ENCODE data around the gene FAM13C. TPM values are rescaled to one million over a fixed set of nuclear protein-coding genes. Genes with fewer than 3 reads are reported as not detected.

The FAM13C gene
- total RNA-seq, 1 experiment from 2014 or later = 0.07 TPM

DNA sequence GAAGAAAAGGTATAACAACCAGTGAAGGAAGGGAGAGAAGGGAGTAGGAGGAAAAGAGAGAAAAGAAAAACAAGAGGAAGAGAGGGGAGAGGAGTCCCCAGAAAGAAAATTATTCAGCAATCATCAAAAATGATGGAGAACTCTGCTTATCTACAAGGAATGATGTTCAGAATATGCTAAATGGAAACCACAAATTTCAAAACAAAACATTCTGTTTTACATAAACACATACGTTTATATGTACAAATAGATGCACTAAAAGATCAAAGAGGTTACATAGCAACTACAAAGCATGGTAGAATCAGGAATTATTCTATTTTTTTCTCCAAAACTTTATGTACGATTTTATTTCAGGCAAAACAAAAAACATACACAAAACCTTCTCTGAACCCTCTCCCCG, 91.9 kb downstream of the FAM13C start:
- Histone ChIP-seq H3K4me3 (ENCODE audit: low read length) (no peak overlapping the region), H3K4me1 (ENCODE audit: insufficient read depth, low read length) (no peaks in the 10 kb centered on the region), H3K36me3 (ENCODE audit: low read depth, low read length) (no peaks in the 10 kb centered on the region), H2AFZ (ENCODE audit: low read length) (no peak overlapping the region), H3K9me2 (replicated peaks; ENCODE audit: low read length) (no peaks in the 10 kb centered on the region), H3K9me3 (ENCODE audit: low read length) (no peaks in the 10 kb centered on the region), H3K27ac (ENCODE audit: low read length) (no peak overlapping the region), H3K4me2 (ENCODE audit: low read length) (no peak overlapping the region), H3F3A (ENCODE audit: low read length, unreplicated experiment) (no peaks in the 10 kb centered on the region), H3K9ac (ENCODE audit: low read length) (no peak overlapping the region), H4K20me1 (ENCODE audit: low read length) (no peaks in the 10 kb centered on the region), H3K27me3 (ENCODE audit: low read length) (peaks cover 74% of the 10 kb centered on the region), H3K79me2 (ENCODE audit: low read length) (no peaks in the 10 kb centered on the region)
- no peak for ATAC-seq
- BruUV-seq (replicated peaks) = no TSS peak
- ChIA-PET CTCF (no interaction called here), POLR2A (ENCODE audit: unreplicated experiment) (no interaction called here)
- DNase-seq = no peak
- TF ChIP-seq, protein P1, sequence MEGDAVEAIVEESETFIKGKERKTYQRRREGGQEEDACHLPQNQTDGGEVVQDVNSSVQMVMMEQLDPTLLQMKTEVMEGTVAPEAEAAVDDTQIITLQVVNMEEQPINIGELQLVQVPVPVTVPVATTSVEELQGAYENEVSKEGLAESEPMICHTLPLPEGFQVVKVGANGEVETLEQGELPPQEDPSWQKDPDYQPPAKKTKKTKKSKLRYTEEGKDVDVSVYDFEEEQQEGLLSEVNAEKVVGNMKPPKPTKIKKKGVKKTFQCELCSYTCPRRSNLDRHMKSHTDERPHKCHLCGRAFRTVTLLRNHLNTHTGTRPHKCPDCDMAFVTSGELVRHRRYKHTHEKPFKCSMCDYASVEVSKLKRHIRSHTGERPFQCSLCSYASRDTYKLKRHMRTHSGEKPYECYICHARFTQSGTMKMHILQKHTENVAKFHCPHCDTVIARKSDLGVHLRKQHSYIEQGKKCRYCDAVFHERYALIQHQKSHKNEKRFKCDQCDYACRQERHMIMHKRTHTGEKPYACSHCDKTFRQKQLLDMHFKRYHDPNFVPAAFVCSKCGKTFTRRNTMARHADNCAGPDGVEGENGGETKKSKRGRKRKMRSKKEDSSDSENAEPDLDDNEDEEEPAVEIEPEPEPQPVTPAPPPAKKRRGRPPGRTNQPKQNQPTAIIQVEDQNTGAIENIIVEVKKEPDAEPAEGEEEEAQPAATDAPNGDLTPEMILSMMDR (conservative IDR thresholded peaks at IDR 0.05; ENCODE audit: low read depth, low read length) = no peak
- TF ChIP-seq EZH2 (IDR thresholded peaks at IDR 0.05; ENCODE audit: low read length, unreplicated experiment) (no peak), EZH2phosphoT487 (IDR thresholded peaks at IDR 0.05; ENCODE audit: borderline replicate concordance, low read length) (no peak)
- intact Hi-C loops (cut with micrococcal nuclease) = no loop called here

DNA sequence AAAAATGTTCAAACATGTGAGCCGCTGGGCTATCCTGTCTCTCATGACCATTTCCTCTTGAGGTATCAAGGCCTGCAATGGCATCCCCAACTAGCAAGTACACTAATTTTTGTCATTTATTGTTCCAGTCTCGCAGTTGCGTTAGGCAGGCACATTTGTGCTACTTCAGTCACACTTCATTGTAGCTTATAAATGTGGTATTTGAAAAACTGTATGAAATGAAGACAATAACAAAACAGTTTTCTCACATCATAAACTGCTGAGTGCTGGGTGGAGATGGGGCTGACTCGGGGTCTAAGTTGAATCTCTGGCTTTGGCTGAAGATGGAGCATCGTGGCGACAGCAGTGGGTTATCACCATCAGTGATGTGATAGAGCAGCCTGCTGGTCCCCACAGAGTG, 92.7 kb downstream of the FAM13C start:
- no peaks in the 10 kb centered on the region for H3K9me3 ChIP-seq (ENCODE audit: low read length)
- intact Hi-C loops (cut with micrococcal nuclease) = no loop called here
- H3K9ac ChIP-seq (ENCODE audit: low read length) = no peak overlapping the region
- BruUV-seq (replicated peaks) = no TSS peak
- ChIA-PET CTCF (no interaction called here), POLR2A (ENCODE audit: unreplicated experiment) (no interaction called here)
- ATAC-seq (no peak), DNase-seq (no peak)
- H3F3A ChIP-seq (ENCODE audit: low read length, unreplicated experiment) = no peaks in the 10 kb centered on the region
- no peak overlapping the region for H2AFZ ChIP-seq (ENCODE audit: low read length)
- H4K20me1 ChIP-seq (ENCODE audit: low read length) = no peaks in the 10 kb centered on the region
- H3K4me2 ChIP-seq (ENCODE audit: low read length) = no peak overlapping the region
- H3K27ac ChIP-seq (ENCODE audit: low read length) = no peak overlapping the region
- TF ChIP-seq EZH2phosphoT487 (IDR thresholded peaks at IDR 0.05; ENCODE audit: borderline replicate concordance, low read length) (no peak), EZH2 (IDR thresholded peaks at IDR 0.05; ENCODE audit: low read length, unreplicated experiment) (no peak)
- TF ChIP-seq, protein P1 (conservative IDR thresholded peaks at IDR 0.05; ENCODE audit: low read depth, low read length) = no peak
- H3K36me3 ChIP-seq (ENCODE audit: low read depth, low read length) = no peaks in the 10 kb centered on the region
- H3K4me1 ChIP-seq (ENCODE audit: insufficient read depth, low read length) = no peaks in the 10 kb centered on the region
- no peaks in the 10 kb centered on the region for H3K79me2 ChIP-seq (ENCODE audit: low read length)
- H3K27me3 ChIP-seq (ENCODE audit: low read length) = peaks cover 75% of the 10 kb centered on the region
- no peak overlapping the region for H3K4me3 ChIP-seq (ENCODE audit: low read length)
- H3K9me2 ChIP-seq (replicated peaks; ENCODE audit: low read length) = 0 out of 2 replicates have a peak, but pooled peaks cover 2% of the 10 kb centered on the region

DNA sequence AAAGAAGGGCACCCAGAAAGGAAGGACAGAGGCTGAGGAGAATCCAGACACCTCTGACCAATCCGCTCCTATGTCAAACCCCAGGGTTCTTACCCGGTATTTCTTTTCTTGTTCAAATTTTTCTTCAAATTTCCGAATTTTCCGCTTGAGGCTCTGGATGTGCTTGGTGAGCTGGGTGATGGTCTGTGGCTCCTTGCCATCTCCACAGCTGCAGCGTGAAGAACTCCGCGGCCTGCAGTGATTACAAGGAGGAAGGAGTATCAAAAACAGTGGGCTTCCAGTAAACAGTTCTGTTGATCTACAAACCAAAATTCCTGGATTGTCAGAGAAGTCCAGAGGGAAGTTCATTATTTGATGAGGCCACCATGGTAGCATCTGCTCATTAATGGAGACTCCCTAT, 93.9 kb downstream of the FAM13C start:
- DNase-seq (no peak), ATAC-seq (no peak)
- H3K9me3 ChIP-seq (ENCODE audit: low read length) = no peaks in the 10 kb centered on the region
- H3K4me1 ChIP-seq (ENCODE audit: insufficient read depth, low read length) = no peaks in the 10 kb centered on the region
- peaks cover 70% of the 10 kb centered on the region for H3K27me3 ChIP-seq (ENCODE audit: low read length)
- intact Hi-C loops (cut with micrococcal nuclease) = no loop called here
- no TSS peak for BruUV-seq (replicated peaks)
- H3K4me3 ChIP-seq (ENCODE audit: low read length) = no peak overlapping the region
- H3K9ac ChIP-seq (ENCODE audit: low read length) = no peak overlapping the region
- no peak for TF ChIP-seq EZH2phosphoT487 (IDR thresholded peaks at IDR 0.05; ENCODE audit: borderline replicate concordance, low read length)
- TF ChIP-seq, protein P1 (conservative IDR thresholded peaks at IDR 0.05; ENCODE audit: low read depth, low read length) = no peak
- no peak for TF ChIP-seq EZH2 (IDR thresholded peaks at IDR 0.05; ENCODE audit: low read length, unreplicated experiment)
- 0 out of 2 replicates have a peak, but pooled peaks cover 3% of the 10 kb centered on the region for H3K9me2 ChIP-seq (replicated peaks; ENCODE audit: low read length)
- ChIA-PET POLR2A (ENCODE audit: unreplicated experiment) (no interaction called here), CTCF (no interaction called here)
- no peaks in the 10 kb centered on the region for H3K36me3 ChIP-seq (ENCODE audit: low read depth, low read length)
- no peaks in the 10 kb centered on the region for H3K79me2 ChIP-seq (ENCODE audit: low read length)
- no peak overlapping the region for H2AFZ ChIP-seq (ENCODE audit: low read length)
- H3K27ac ChIP-seq (ENCODE audit: low read length) = no peak overlapping the region
- H3F3A ChIP-seq (ENCODE audit: low read length, unreplicated experiment) = no peaks in the 10 kb centered on the region
- H3K4me2 ChIP-seq (ENCODE audit: low read length) = no peak overlapping the region
- H4K20me1 ChIP-seq (ENCODE audit: low read length) = no peaks in the 10 kb centered on the region

All from PC-3 (cell line).